Measurements from ENCODE around the gene HNRNPK.

GRCh38 chr9:83966209-83966582, 13.8 kb downstream of the HNRNPK start:
- TF ChIP-seq CTCF (IDR thresholded peaks at IDR 0.05) (no peak), POLR2A (IDR thresholded peaks at IDR 0.05) (no peak), POLR2AphosphoS5 (IDR thresholded peaks at IDR 0.05) (no peak)
